ENCODE measurements around the gene CFAP210. TPM values are rescaled to one million over a fixed set of nuclear protein-coding genes. Genes with fewer than 3 reads are reported as not detected.

Gene CFAP210
- total RNA-seq, 1 experiment from 2014 or later, result 0.94 TPM

- Mint-ChIP-seq H3K27me3 (ENCODE audit: low read depth) (peaks cover 2% of the 10 kb centered on the region), H3K36me3 (ENCODE audit: insufficient read depth in 1 of 3, low read depth in 3 of 3) (no peaks in the 10 kb centered on the region)
- no CpG with 5 or more reads among the region's 3 CpGs for WGBS (ENCODE audit: extremely low coverage, insufficient read length, low lambda C conversion rate)
Measured at GRCh38 chr2:169653636-169654035, 40.6 kb downstream of the CFAP210 start.

More at GRCh38 chr2:169653636-169654035, 40.6 kb downstream of the CFAP210 start:
- no peak overlapping the region for H2BK120ac ChIP-seq (ENCODE audit: low read depth, low read length, poor library complexity, severe bottlenecking)
- no peak overlapping the region for H3K27ac ChIP-seq (ENCODE audit: insufficient read length, low read depth, low read length)
- no peak overlapping the region for H3K9ac ChIP-seq (ENCODE audit: extremely low read depth, insufficient read length, low read length)
- H3K4me1 ChIP-seq (ENCODE audit: insufficient read depth, low read length), result no peaks in the 10 kb centered on the region
- H2AFZ ChIP-seq (ENCODE audit: low read length), result no peak overlapping the region
- no peaks in the 10 kb centered on the region for H3K79me2 ChIP-seq (ENCODE audit: insufficient read depth, low read length)
- H4K5ac ChIP-seq (ENCODE audit: insufficient read length, low read depth, low read length), result no peak overlapping the region
- Mint-ChIP-seq H3K4me3 (no peak overlapping the region), H3K9me3 (no peaks in the 10 kb centered on the region), H3K27ac (no peak overlapping the region), H3K4me1 (no peaks in the 10 kb centered on the region)
- H4K91ac ChIP-seq (ENCODE audit: insufficient read length, low read depth, low read length), result no peak overlapping the region
- H2AK5ac ChIP-seq (ENCODE audit: insufficient read length, low read length), result no peak overlapping the region
- DNase-seq, result no peak
- no peak overlapping the region for H2BK12ac ChIP-seq (ENCODE audit: insufficient read length, low read depth, low read length)
- H2BK15ac ChIP-seq (ENCODE audit: low read depth, low read length), result no peak overlapping the region
- no peak overlapping the region for H3K4me2 ChIP-seq (ENCODE audit: insufficient read depth, insufficient read length, low read length)
- H4K8ac ChIP-seq (replicated peaks; ENCODE audit: insufficient read length, low read depth, low read length), result no peak overlapping the region
- H3K23ac ChIP-seq (ENCODE audit: insufficient read length, low read depth, low read length), result no peak overlapping the region
- H3K4ac ChIP-seq (ENCODE audit: low read depth, low read length), result no peak overlapping the region
- H3K23me2 ChIP-seq (ENCODE audit: insufficient read length, low read depth, low read length, poor library complexity, severe bottlenecking), result no peaks in the 10 kb centered on the region
- H2BK5ac ChIP-seq (ENCODE audit: insufficient read length, low read length), result no peak overlapping the region
- H3K14ac ChIP-seq (ENCODE audit: insufficient read depth, low read length), result no peak overlapping the region
- H3K18ac ChIP-seq (ENCODE audit: insufficient read length, low read depth, low read length), result no peak overlapping the region
- H3K9me3 ChIP-seq (ENCODE audit: control insufficient read depth, low read depth, low read length), result no peaks in the 10 kb centered on the region
- no peaks in the 10 kb centered on the region for H4K20me1 ChIP-seq (ENCODE audit: control insufficient read depth, insufficient read depth, insufficient read length)
- no peak overlapping the region for H2BK20ac ChIP-seq (ENCODE audit: low read depth, low read length, poor library complexity, severe bottlenecking)
- no peak overlapping the region for H3K56ac ChIP-seq (ENCODE audit: insufficient read length, low read depth, low read length)
- H3T11ph ChIP-seq (ENCODE audit: low read length), result no peak overlapping the region
- no peak for TF ChIP-seq CTCF (conservative IDR thresholded peaks at IDR 0.05)
- no peaks in the 10 kb centered on the region for H3K27me3 ChIP-seq (ENCODE audit: insufficient read depth, low read length)
- H3K79me1 ChIP-seq (ENCODE audit: insufficient read depth, low read depth, low read length, poor library complexity, severe bottlenecking), result no peaks in the 10 kb centered on the region

Measured in H9 (cell line).